MM.1S (cell line): ENCODE results near the gene MYMK.

Experiments used
- EZH2 ChIP-seq: fragments of 300-600 bp; sonication (generic); optimal IDR thresholded peaks from 2 replicates; pipeline ENCODE3; 2017; ENCODE audit warnings: low read depth, mild to moderate bottlenecking, antibody characterized with exemption, low read length, mixed read lengths
- TF ChIP-seq, protein P1 (sequence below): fragments of 300-600 bp; sonication (generic); IDR thresholded peaks from 2 replicates; pipeline ENCODE4 v1.5.1; 2016; ENCODE audit warnings: antibody characterized with exemption, low read length, mixed read lengths

DNA sequence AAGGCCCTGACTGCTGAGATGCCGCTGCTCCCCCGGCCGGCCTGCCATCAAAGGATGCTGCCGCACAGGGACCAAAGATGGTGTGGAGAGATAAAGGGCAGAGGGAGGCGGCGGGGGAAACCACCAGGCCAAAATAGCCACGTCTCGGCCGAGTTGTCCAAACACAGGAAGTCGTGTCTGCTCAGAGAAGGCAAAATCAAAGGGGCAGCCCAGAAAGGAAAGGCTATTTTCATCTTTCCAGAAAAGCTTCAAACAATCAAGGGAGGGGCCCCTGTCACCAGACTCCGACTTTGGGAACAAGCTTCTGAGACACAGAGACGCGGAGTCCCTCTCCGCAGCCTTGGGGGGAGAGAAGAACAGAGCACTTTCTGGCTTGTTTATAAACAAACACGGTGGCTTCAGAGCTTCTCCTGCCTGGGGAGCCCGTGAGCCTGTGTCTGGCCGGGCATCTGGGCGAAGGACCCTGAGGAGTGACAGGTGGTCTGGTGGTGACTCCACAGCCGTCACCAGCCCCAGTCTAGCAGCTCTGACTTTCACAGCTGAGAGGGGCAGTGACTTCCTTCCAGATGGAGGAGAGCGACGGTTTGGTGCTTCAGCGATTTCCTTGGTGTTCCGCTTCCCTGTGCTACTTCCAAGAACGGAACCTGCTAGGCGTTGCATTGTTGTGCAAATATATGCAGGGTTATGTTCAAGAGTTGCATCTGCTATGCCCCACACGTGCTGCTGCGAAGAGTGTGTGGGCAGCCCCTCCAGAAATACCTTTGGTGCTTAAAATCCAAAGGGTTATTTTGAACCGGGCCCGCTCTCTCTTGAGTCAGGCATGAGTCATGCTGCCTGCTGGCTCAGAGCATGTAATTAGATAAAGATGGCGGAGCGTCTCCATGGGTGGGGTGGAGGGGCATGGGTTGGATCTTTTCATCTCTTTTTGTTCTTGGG lies 33.7 kb upstream of the MYMK start:
- TF ChIP-seq, protein P1, sequence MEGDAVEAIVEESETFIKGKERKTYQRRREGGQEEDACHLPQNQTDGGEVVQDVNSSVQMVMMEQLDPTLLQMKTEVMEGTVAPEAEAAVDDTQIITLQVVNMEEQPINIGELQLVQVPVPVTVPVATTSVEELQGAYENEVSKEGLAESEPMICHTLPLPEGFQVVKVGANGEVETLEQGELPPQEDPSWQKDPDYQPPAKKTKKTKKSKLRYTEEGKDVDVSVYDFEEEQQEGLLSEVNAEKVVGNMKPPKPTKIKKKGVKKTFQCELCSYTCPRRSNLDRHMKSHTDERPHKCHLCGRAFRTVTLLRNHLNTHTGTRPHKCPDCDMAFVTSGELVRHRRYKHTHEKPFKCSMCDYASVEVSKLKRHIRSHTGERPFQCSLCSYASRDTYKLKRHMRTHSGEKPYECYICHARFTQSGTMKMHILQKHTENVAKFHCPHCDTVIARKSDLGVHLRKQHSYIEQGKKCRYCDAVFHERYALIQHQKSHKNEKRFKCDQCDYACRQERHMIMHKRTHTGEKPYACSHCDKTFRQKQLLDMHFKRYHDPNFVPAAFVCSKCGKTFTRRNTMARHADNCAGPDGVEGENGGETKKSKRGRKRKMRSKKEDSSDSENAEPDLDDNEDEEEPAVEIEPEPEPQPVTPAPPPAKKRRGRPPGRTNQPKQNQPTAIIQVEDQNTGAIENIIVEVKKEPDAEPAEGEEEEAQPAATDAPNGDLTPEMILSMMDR: no peak
- no peak for TF ChIP-seq EZH2
